Right cardiac atrium (tissue), 5 donors: ENCODE measurements around the gene NAA38. TPM values are rescaled to one million over a fixed set of nuclear protein-coding genes. Genes with fewer than 3 reads are reported as not detected.

ENCODE experiments used
- ATAC-seq, 2 donors: fragments of 200-7000 bp; cut with Tn5 transposase; one replicate each; pipeline versions ENCODE4 v1.8.0 to v1.9.1; 2020; ENCODE audit warnings: moderate library complexity in 2 of 2, mild to moderate bottlenecking in 1 of 2
- DNase-seq, 3 donors: peaks; one replicate each; pipeline ENCODE4 v3.0.0-alpha.2; 2020
- H3K27ac ChIP-seq: one replicate; pipeline ENCODE4 v1.5.1; 2013; ENCODE audit warnings: mild to moderate bottlenecking, low read length, control low read depth, moderate library complexity
- H3K27me3 ChIP-seq: one replicate; pipeline ENCODE4 v1.6.1; 2013; ENCODE audit not compliant: control insufficient read depth, insufficient read depth
- H3K4me1 ChIP-seq: one replicate; pipeline ENCODE4 v1.6.1; 2013; ENCODE audit warnings: low read length; ENCODE audit not compliant: control insufficient read depth, insufficient read depth
- H3K4me3 ChIP-seq: one replicate; pipeline ENCODE4 v1.5.1; 2013; ENCODE audit warnings: low read length, control low read depth
- H3K9me3 ChIP-seq: one replicate; pipeline ENCODE4 v1.6.1; 2013; ENCODE audit warnings: low read length; ENCODE audit not compliant: control insufficient read depth
- WGBS: extraction: QIAGEN DNeasy Blood & Tissue Kit; methylation state at CpG from one replicate; pipeline ENCODE4 v1.1.7; 2013; 5-methylcytosine and 5-hydroxymethylcytosine counted together
- intact Hi-C, 4 donors: fragments of 100-400 bp; cut with DNase I; formaldehyde crosslinking; loops; one replicate each; pipeline versions ENCODE4 v1.11.0 to v1.14.0; 2022 to 2023
- polyA plus RNA-seq: library from polyadenylated mRNA; stranded (reverse); fragments of 200-250 nt; gene quantifications from one replicate; pipeline ENCODE4 v1.2.3, GENCODE V29; 2013
- total RNA-seq, 4 donors: library from RNA; stranded (reverse); fragmentation: NEBNext Ultra II Directional; extraction: Animal tissue kit (Norgen Biotek cat#: 25700); gene quantifications; one replicate each; pipeline ENCODE4 v1.2.1, GENCODE V29; 2021
- donor health status: healthy with polysubstance abuse.
- donor health status: DM: no; HTN: yes; CAD: no.
- donor health status: DM: no; HTN: no; CAD: no.
- donor health status: DM: no; HTN: yes; CAD: no; lungs with severe emphysema.
- donor health status: DM: yes; HTN: yes; CAD: no.

Gene NAA38
- total and polyA plus RNA-seq, 5 donors, result 59.9 to 160 (median 96.9) TPM

GRCh38 chr17:7833795-7834541 is 23.4 kb downstream of the NAA38 start, which contains the start of gene KDM6B:
KDM6B (plus strand) TSS chr17:7834217; CDS start chr17:7845555, 11,338 bp downstream.
- under 1% methylated on average over 49 of the region's 49 CpGs for whole genome bisulfite sequencing

GRCh38 chr17:7833011-7833794 is 24.2 kb downstream of the NAA38 start:
- peak in 2 of 3 donors; percentile 49 to 67 for DNase-seq
- Histone ChIP-seq H3K27ac (peak overlapping the region; percentile 92), H3K9me3 (no peaks in the 10 kb centered on the region), H3K27me3 (no peaks in the 10 kb centered on the region), H3K4me1 (peaks cover 5% of the 10 kb centered on the region), H3K4me3 (no peak overlapping the region)
- WGBS, result 48% methylated on average over 19 of the region's 19 CpGs
- intact Hi-C loops, result no loop called here
- ATAC-seq, result no peak

More at GRCh38 chr17:7833795-7834541, 23.4 kb downstream of the NAA38 start, which contains the start of gene KDM6B:
- no peaks in the 10 kb centered on the region for H3K9me3 ChIP-seq
- DNase-seq (peak; percentile 95 to 98 (median 97)), ATAC-seq (peak; percentile 76 to 81)
- H3K4me3 ChIP-seq, result peak within 1 kb of the TSS; percentile 94
- H3K4me1 ChIP-seq, result peaks cover 7% of the 10 kb centered on the region
- peak within 1 kb of the TSS; percentile 100 for H3K27ac ChIP-seq
- H3K27me3 ChIP-seq, result no peaks in the 10 kb centered on the region
- intact Hi-C loops, result loop anchor here in 1 of 4 donors (2.0 kb wide), 1 partner anchor 23 kb away; the partner anchor contains the start of gene NAA38

- intact Hi-C loops, result no loop called here
- 86% methylated on average over 10 of the region's 10 CpGs for WGBS
- ATAC-seq (no peak), DNase-seq (no peak)
- peaks cover 5% of the 10 kb centered on the region for H3K4me1 ChIP-seq
- H3K27me3 ChIP-seq, result no peaks in the 10 kb centered on the region
- no peak overlapping the region for H3K4me3 ChIP-seq
- no peak overlapping the region for H3K27ac ChIP-seq
- no peaks in the 10 kb centered on the region for H3K9me3 ChIP-seq
Measured at GRCh38 chr17:7832431-7832830, 24.9 kb downstream of the NAA38 start.

GRCh38 chr17:7831233-7831632 is 26.1 kb downstream of the NAA38 start:
- no peak overlapping the region for H3K4me3 ChIP-seq

GRCh38 chr17:7830616-7831015 is 26.7 kb downstream of the NAA38 start:
- ATAC-seq, result no peak
- H3K9me3 ChIP-seq, result no peaks in the 10 kb centered on the region
- intact Hi-C loops, result no loop called here
- no peaks in the 10 kb centered on the region for H3K27me3 ChIP-seq
- no peak overlapping the region for H3K4me3 ChIP-seq
- H3K4me1 ChIP-seq, result no peaks in the 10 kb centered on the region
- 87% methylated on average over 8 of the region's 8 CpGs for WGBS
- H3K27ac ChIP-seq, result no peak overlapping the region
- no peak for DNase-seq

More at GRCh38 chr17:7831233-7831632, 26.1 kb downstream of the NAA38 start:
- no peaks in the 10 kb centered on the region for H3K4me1 ChIP-seq
- no peaks in the 10 kb centered on the region for H3K9me3 ChIP-seq
- DNase-seq (no peak), ATAC-seq (no peak)
- H3K27ac ChIP-seq, result no peak overlapping the region
- intact Hi-C loops, result no loop called here
- no peaks in the 10 kb centered on the region for H3K27me3 ChIP-seq
- WGBS, result 80% methylated on average over 7 of the region's 7 CpGs

- H3K27me3 ChIP-seq, result no peaks in the 10 kb centered on the region
- WGBS, result 28% methylated on average over 12 of the region's 12 CpGs
- intact Hi-C loops, result no loop called here
- DNase-seq (no peak), ATAC-seq (peak; percentile 25 to 33)
- no peaks in the 10 kb centered on the region for H3K4me1 ChIP-seq
- H3K9me3 ChIP-seq, result no peaks in the 10 kb centered on the region
- no peak overlapping the region for H3K4me3 ChIP-seq
- no peak overlapping the region for H3K27ac ChIP-seq
Measured at GRCh38 chr17:7825206-7825990, 32.0 kb downstream of the NAA38 start.

GRCh38 chr17:7824021-7824924 is 33.1 kb downstream of the NAA38 start:
- no peak for ATAC-seq
- 84% methylated on average over 9 of the region's 9 CpGs for WGBS
- no peak overlapping the region for H3K27ac ChIP-seq
- H3K4me1 ChIP-seq, result no peaks in the 10 kb centered on the region
- intact Hi-C loops, result loop anchor here in 2 of 4 donors (5.0 kb wide), 3 partner anchors 82 to 168 kb away; no protein-coding TSS in a partner anchor
- no peak overlapping the region for H3K4me3 ChIP-seq
- H3K9me3 ChIP-seq, result no peaks in the 10 kb centered on the region
- DNase-seq, result no peak
- no peaks in the 10 kb centered on the region for H3K27me3 ChIP-seq

GRCh38 chr17:7823581-7824001 is 33.8 kb downstream of the NAA38 start:
- no peak overlapping the region for H3K27ac ChIP-seq
- no peak for ATAC-seq
- WGBS, result 90% methylated on average over 20 of the region's 20 CpGs
- no peaks in the 10 kb centered on the region for H3K27me3 ChIP-seq
- no peaks in the 10 kb centered on the region for H3K9me3 ChIP-seq
- intact Hi-C loops, result loop anchor here in 2 of 4 donors (2.0 to 5.0 kb wide), 4 partner anchors 29 to 169 kb away; no protein-coding TSS in a partner anchor
- H3K4me1 ChIP-seq, result no peaks in the 10 kb centered on the region
- no peak for DNase-seq
- no peak overlapping the region for H3K4me3 ChIP-seq

GRCh38 chr17:7822126-7822525 is 35.2 kb downstream of the NAA38 start:
- no peak for ATAC-seq
- H3K4me1 ChIP-seq, result no peaks in the 10 kb centered on the region
- no peak for DNase-seq
- H3K9me3 ChIP-seq, result no peaks in the 10 kb centered on the region
- H3K27ac ChIP-seq, result no peak overlapping the region
- no peak overlapping the region for H3K4me3 ChIP-seq
- WGBS, result 76% methylated on average over 14 of the region's 14 CpGs
- no peaks in the 10 kb centered on the region for H3K27me3 ChIP-seq
- intact Hi-C loops, result loop anchor here in 2 of 4 donors (2.0 to 5.0 kb wide), 4 partner anchors 31 to 170 kb away; no protein-coding TSS in a partner anchor
